Testis (tissue), 3 donors: ENCODE data around the gene C9orf78. TPM values are rescaled to one million over a fixed set of nuclear protein-coding genes. Genes with fewer than 3 reads are reported as not detected.
A peak's percentile ranks its signal among the peaks of the same experiment; 100 is the strongest.
"Not testable (repeated sequence)": the region's sequence is repeated elsewhere in the genome, so short reads cannot be mapped to it uniquely, and the experiment has no call there.

Source experiments
- DNase-seq: peaks from one replicate; pipeline ENCODE4 v3.0.0-alpha.2; 2019
- H3K27ac ChIP-seq, 2 donors: fragments of 200-600 bp; sonication (generic); one replicate each; pipeline ENCODE4 v1.5.1; 2019
- H3K27me3 ChIP-seq: fragments of 200-600 bp; sonication (generic); one replicate; pipeline ENCODE4 v1.5.1; 2019
- H3K36me3 ChIP-seq: fragments of 200-600 bp; sonication (generic); one replicate; pipeline ENCODE4 v1.5.1; 2017; ENCODE audit warnings: low read depth; ENCODE audit errors: missing control alignments
- H3K4me1 ChIP-seq: fragments of 200-600 bp; sonication (generic); one replicate; pipeline ENCODE4 v1.5.1; 2019
- H3K4me3 ChIP-seq, 2 donors: fragments of 200-600 bp; sonication (generic); one replicate each; pipeline ENCODE4 v1.5.1; 2017 to 2019
- H3K9me3 ChIP-seq: fragments of 200-600 bp; sonication (generic); one replicate; pipeline ENCODE4 v1.5.1; 2017
- CTCF ChIP-seq, 3 experiments: fragments of 450-650 bp in 2 of 3; fragments of 200-600 bp in 1 of 3; sonication (generic) in 1 of 3; IDR thresholded peaks; one replicate each; pipeline ENCODE4 v1.5.1; 2016 to 2019; ENCODE audit warnings: antibody characterized with exemption in 3 of 3, mild to moderate bottlenecking in 2 of 3, moderate library complexity in 1 of 3
- POLR2A ChIP-seq: fragments of 450-650 bp; IDR thresholded peaks from one replicate; pipeline ENCODE4 v1.6.1; 2017; ENCODE audit warnings: antibody characterized with exemption, mild to moderate bottlenecking, moderate library complexity
- WGBS, 2 donors: methylation state at CpG; one replicate each; pipeline ENCODE4 v1.1.5; 2018; 5-methylcytosine and 5-hydroxymethylcytosine counted together
- intact Hi-C: fragments of 100-400 bp; cut with DNase I; formaldehyde crosslinking; loops from one replicate; pipeline ENCODE4 v1.15.1; 2023; ENCODE audit warnings: low total_unique reads
- polyA plus RNA-seq: library from polyadenylated mRNA; stranded (reverse); fragments of 350-450 nt; fragmentation: Illumina TruSeq; extraction: RNeasy Lipid Tissue Mini Kit (QIAGEN cat#74804); gene quantifications from one replicate; pipeline ENCODE4 v1.2.3, GENCODE V29; 2014; ENCODE audit warnings: low read depth, low replicate concordance; ENCODE audit not compliant: insufficient read depth
- total RNA-seq, 2 donors: library from RNA; depleted of rRNA; stranded (reverse); fragments of >200 nt; gene quantifications; one replicate each; pipeline ENCODE4 v1.2.3, GENCODE V29; 2016

C9orf78 gene
- total and polyA plus RNA-seq, 3 donors from 2014 or later, result 56.3 to 86.8 (median 83.2) TPM

- no peaks in the 10 kb centered on the region for H3K27me3 ChIP-seq
- H3K36me3 ChIP-seq, result no peaks in the 10 kb centered on the region
- DNase-seq, result peak; percentile 95
- H3K9me3 ChIP-seq, result no peaks in the 10 kb centered on the region
- WGBS, 2 donors, result 0 to 2% methylated on average over 17 to 86 of the region's 93 CpGs
- TF ChIP-seq POLR2A (peak; percentile 76), CTCF (IDR thresholded peaks at IDR 0.05) (no peak)
- H3K4me1 ChIP-seq, result peaks cover 5% of the 10 kb centered on the region
- peak within 1 kb of the TSS; percentile 85 to 87 for H3K4me3 ChIP-seq
- peak within 1 kb of the TSS; percentile 80 to 85 for H3K27ac ChIP-seq
- intact Hi-C loops, result no loop called here
Observed at GRCh38 chr9:129802833-129803675, 32.0 kb downstream of the C9orf78 start, which contains the start of gene TOR1B. TOR1B (plus strand) TSS chr9:129803184; CDS start chr9:129803213, 29 bp downstream.

GRCh38 chr9:129801504-129801903 is 33.6 kb downstream of the C9orf78 start:
- no peak overlapping the region for H3K27ac ChIP-seq
- no peaks in the 10 kb centered on the region for H3K27me3 ChIP-seq
- no peak for DNase-seq
- intact Hi-C loops, result no loop called here
- H3K4me1 ChIP-seq, result peaks cover 5% of the 10 kb centered on the region
- no peaks in the 10 kb centered on the region for H3K36me3 ChIP-seq
- TF ChIP-seq POLR2A (no peak), CTCF (IDR thresholded peaks at IDR 0.05) (no peak)
- no peaks in the 10 kb centered on the region for H3K9me3 ChIP-seq
- 50 to 71% methylated on average over 17 of the region's 17 CpGs for WGBS, 2 donors
- H3K4me3 ChIP-seq, result no peak overlapping the region

- TF ChIP-seq CTCF (IDR thresholded peaks at IDR 0.05) (no peak), POLR2A (no peak)
- Histone ChIP-seq H3K27ac (no peak overlapping the region), H3K36me3 (no peaks in the 10 kb centered on the region), H3K4me3 (no peak overlapping the region), H3K27me3 (no peaks in the 10 kb centered on the region), H3K4me1 (peaks cover 3% of the 10 kb centered on the region), H3K9me3 (no peaks in the 10 kb centered on the region)
- no peak for DNase-seq
- intact Hi-C loops, result no loop called here
- 62 to 70% methylated on average over 6 of the region's 6 CpGs for WGBS, 2 donors
Observed at GRCh38 chr9:129798973-129799372, 36.1 kb downstream of the C9orf78 start.

- H3K9me3 ChIP-seq, DNase-seq, H3K36me3 ChIP-seq, H3K27ac ChIP-seq, H3K4me1 ChIP-seq, H3K27me3 ChIP-seq, H3K4me3 ChIP-seq, intact Hi-C loops: not testable (repeated sequence)
- 72 to 93% methylated on average over 2 of the region's 2 CpGs for WGBS, 2 donors
Observed at GRCh38 chr9:129796029-129796428, 39.0 kb downstream of the C9orf78 start.

GRCh38 chr9:129794549-129794948 is 40.5 kb downstream of the C9orf78 start:
- intact Hi-C loops, result no loop called here
- no peak for DNase-seq
- H3K4me3 ChIP-seq, result no peak overlapping the region
- 90 to 91% methylated on average over 8 of the region's 8 CpGs for WGBS, 2 donors
- no peak for TF ChIP-seq CTCF (IDR thresholded peaks at IDR 0.05)
- TF ChIP-seq POLR2A, result no peak
- no peaks in the 10 kb centered on the region for H3K9me3 ChIP-seq
- H3K27me3 ChIP-seq, result no peaks in the 10 kb centered on the region
- peaks cover 4% of the 10 kb centered on the region for H3K4me1 ChIP-seq
- no peak overlapping the region for H3K27ac ChIP-seq
- H3K36me3 ChIP-seq, result no peaks in the 10 kb centered on the region
